ENCODE results near the gene CFAP57.

CFAP57 gene

DNA sequence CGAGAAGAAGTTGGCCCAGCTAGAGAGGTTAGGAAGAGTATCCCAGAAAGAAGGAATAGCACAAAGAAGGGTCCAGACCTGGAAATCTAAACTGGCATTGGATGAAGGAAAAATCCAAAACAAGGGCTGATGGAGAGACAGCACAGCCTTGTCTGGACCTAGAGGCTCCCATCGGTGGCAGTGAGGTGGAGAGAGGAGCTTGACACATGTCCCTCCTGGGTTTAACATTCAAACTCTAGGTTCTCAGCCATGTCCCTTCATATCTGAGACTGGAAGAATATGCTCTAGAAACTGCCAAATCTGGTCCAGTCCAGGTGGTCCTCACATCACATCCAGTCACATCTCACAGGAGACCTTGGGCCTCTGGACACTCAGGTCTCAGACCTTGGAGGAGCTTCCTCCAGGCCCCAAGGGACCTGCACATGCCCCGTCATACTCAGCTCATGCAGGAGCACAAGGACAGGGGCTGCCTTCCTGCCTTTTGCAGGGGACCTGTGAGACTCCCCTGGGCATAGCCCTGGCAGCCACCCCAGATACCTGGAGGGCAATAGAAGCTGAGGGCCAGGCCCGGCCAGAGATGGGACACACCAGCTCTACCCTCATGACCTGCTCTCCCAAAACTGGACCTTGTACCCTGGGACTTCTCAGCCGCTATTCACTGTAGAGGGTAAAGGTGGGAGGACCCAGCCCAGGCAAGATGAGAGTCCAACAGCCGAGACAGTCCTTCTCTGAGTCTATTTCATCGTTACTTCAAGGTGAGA lies 105.2 kb downstream of the CFAP57 start:
- DNase-seq (ENCODE audit: low spot score): no peak

DNA sequence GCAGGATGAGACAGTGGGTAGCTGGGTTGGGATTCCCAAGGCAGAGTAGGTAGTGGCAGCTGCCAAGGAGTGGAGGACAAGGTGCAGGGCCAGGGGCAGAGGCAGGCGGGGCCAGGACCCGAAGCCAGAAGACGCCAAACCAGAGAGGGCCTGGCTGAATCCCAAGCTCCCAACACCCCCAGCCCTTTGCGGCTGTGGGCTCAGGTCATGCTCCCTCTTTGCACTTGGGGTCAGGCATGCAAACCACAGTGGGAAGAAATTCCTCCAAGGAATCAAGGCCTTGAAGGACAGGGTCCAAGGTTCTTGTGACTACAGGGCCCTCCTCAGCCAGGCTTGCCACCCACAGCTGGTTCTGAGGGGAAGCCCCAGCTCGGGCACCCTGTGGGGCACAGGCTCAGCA lies 107.0 kb downstream of the CFAP57 start:
- no peak for DNase-seq (ENCODE audit: low spot score)

- DNase-seq (ENCODE audit: low spot score): no peak
These were observed 107.5 kb downstream of the CFAP57 start for GRCh38 chr1:43279666-43280065.

DNA sequence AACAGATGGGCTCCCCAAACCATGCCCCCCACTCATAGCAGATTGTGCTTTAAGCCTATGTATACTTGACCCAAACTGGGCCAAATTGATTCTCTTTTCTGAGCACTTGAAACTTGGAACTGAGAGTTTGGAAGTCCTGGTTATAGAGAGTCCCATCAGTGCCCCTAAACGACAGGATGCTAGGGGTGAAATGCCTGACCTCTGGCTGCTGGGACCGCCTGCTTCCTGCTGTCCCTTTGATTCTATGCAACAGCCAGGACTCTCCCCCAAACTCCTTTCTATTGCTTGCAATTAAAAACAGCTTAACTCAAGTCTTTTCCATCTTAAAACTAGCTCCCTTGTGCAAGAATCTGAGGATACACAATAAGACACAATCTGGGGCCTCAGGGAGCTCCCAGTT lies 108.6 kb downstream of the CFAP57 start:
- DNase-seq (ENCODE audit: low spot score): no peak

DNA sequence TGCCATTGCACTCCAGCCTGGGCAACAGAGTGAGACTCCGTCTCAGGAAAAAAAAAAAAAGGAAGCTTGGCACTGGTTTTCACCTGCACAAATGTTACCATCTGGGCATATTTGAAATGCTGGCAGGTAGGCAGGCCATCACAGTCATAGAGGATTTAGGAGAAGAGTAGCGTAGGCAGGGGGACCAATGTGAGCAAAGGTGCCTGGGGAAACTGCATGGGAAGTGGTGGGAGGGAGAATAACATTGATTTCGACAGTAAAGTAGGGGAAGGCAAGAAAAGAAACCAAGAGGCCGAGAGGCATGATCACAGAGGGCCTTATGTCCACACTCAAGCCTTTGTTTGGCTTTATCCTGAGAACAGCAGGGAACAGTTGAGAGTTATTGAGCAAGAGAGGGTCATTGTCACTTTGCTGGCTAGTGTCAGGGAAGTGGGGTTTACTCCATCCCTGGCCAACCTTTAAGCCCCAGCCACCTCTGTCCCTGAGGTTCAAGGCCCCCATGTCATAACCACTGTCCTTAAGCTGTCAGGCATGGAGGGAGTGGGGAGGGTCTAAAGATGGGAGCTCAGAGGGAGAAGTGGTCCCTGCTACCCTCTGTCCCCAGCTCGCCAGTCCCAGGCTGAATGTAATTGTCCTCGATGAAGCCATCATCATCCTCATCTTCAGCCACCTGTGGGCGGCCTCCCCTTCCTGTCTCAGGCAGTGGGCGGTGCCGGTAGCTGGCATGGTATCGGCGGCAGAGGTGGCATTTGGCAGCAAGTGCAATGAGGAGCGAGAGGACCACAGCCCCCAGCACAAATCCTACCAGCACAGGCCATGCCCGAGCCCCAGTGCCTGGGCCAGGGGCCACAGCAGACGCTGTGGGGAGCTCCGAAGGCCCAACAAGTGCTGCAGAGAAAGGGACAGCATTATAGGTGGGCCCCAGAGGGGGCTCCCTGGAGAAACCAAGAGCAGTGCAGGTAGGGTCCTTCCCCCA lies 110.4 kb downstream of the CFAP57 start:
- DNase-seq (ENCODE audit: low spot score): peak; percentile 77

DNA sequence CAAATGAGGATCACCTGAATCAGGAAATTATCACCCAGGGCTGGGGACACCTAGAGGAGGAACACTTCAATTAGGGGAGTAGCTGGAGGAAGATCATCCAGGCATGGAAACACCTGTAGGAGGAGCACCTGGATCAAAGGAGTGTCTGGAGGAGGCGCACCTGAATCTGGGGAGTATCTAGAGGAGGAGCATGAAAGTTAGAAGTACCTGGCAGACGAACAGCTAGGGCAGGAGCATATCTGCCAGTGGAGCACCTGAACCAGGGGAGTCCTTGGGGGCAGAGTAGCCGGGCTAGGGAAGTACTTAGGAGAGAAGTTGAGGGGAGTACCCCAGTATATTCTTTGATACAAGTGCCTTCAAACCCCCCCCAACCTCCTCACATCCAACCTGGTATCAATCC lies 111.9 kb downstream of the CFAP57 start:
- no peak for DNase-seq (ENCODE audit: low spot score)

DNA sequence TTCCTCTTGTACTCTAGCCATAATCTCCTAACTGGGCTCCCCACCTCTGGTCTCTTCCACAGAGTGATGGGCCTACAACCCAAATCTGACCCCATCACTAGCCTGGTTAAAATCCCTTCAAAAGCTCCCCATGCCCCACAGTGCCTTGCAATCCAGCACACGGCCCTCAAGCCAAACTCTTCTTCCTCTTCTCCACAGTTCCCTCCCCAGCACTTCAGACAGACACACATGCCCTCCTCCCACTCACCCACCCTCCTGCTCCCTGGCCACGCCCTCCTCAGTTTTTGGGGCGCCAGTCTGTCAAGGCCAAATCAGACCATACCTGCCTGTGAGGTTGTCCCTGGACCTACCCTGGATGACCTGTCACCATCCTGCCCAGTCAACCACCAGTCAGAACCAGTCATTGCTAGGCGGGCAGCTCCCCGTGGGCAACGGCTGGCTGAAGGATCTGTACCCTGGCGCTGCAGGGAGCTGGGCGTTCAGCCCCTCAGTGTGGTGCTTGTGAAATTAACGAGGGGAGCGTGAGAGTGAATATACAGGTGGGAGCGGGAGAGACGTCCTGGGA lies 112.5 kb downstream of the CFAP57 start:
- DNase-seq (ENCODE audit: low spot score): no peak

DNA sequence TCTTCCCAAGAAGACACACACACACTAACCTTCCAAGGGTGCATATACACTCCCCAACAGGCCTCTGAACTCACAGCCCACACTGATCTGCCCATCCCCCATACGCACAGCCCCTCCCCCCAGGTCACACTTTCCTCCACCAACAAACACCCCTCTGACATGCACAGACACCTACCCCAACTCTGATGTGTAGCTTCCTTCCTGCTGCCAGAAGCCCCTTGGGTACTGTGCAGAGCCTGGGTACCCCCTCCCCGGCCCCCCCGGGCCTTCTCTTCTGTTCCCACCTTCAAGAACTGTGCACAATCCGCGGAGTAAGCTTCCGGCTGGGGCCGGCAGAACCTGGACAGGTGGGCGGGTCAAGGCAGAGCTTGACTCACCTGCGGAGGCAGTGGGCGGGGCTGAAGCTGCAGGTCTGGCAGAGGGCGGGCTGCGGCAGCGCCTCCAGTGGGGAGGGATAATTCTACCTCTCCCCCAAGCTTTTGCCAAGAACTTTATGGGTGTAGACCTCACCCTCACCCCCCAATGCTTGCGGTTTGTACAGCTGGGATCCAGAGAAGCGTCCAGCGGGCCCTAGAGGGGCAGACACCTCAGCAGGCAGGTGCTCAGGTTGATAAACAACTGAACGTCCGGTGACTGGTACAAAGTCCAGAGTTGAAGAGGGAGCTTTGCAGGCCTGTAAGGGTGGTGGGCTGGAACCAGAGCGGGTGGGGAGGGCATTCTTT lies 113.3 kb downstream of the CFAP57 start, which contains the start of gene C1orf210:
C1orf210 (minus strand) TSS at position 313 of the 722 bp plus-strand sequence. CDS start 2,311 bp downstream, outside the sequence.
- peak; percentile 58 for DNase-seq (ENCODE audit: low spot score)

DNA sequence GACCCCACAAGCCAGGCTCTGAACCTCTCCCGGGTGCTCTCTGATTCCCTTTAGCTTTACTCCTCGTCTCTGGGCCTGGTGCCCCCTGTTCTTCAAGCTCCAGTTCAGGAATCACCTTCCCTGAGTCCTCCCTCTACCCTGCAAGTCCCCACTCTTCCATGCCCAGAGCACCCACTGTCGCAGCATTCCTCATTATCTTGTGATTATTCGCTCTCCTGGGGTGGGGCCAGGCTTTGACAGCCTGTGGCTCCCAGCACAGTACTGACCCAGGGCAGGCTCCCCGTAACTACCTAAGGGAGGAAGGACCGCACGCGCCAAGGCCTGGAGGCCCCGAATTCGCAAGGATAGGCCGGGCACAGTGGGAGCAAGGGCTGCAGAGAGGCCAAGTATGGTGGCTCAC lies 114.0 kb downstream of the CFAP57 start:
- no peak for DNase-seq (ENCODE audit: low spot score)

DNA sequence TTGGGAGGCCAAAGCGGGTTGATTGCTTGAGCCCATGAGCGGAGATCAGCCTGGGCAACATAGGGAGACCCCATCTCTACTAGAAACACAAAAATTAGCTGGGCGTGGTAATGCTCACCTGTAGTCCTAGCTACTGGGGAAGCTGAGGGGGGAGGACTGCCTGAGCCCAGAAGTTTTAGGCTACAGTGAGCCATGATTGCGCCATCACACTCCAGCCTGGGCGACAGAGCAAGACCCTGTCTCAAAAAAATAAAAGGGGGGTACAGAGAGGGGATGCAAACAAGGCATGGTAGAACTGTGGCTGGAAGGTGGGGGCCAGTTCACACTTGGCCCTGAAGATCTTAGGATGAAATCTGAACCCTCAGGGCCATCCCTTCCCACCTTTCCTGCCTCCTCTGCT lies 114.4 kb downstream of the CFAP57 start:
- no peak for DNase-seq (ENCODE audit: low spot score)

- DNase-seq (ENCODE audit: low spot score): no peak
These were observed 116.1 kb downstream of the CFAP57 start for GRCh38 chr1:43288058-43288784.

- DNase-seq (ENCODE audit: low spot score): no peak
These were observed 116.9 kb downstream of the CFAP57 start for GRCh38 chr1:43288785-43289706.

DNA sequence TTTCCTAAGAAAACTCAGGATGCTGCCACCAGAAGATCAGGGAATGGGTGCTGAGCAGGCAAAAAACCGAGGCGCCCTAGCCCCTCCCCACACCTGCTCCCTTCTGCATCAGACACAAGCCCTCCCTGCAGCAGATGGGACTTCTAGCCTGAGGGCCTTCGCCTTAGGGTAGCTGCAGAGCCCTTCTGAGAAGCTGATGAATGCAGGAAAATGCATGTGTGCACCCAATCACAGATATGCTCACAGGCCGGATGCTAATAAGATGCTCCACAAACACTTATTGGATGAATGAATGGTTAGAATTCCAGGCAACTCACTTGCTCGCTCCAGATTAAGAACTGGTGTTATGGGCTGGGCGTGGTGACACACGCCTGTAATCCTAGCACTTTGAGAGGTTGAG lies 120.1 kb downstream of the CFAP57 start:
- DNase-seq (ENCODE audit: low spot score): no peak

DNA sequence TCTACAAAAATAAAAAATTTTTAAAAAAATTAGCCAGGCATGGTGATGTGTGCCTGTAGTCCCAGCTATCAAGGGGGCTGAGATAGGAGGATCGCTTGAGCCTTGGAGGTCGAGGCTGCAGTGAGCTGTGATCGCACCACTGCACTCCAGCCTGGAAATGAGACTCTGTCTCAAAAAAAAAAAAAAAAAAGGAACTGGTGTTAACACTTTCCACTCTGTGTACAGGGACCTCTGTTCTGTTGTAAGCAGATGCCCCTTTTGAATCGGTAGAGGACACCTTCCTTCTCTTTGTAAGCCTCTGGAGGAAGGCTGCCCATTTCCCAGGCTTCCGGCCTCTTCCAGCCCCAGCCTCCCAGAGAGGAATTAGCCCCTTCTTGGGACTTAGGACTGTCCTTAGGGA lies 120.5 kb downstream of the CFAP57 start:
- DNase-seq (ENCODE audit: low spot score): no peak

- DNase-seq (ENCODE audit: low spot score): no peak
These were observed 121.0 kb downstream of the CFAP57 start for GRCh38 chr1:43293176-43293575.

GRCh38 chr1:43293896-43294760 lies 122.0 kb downstream of the CFAP57 start:
- no peak for DNase-seq (ENCODE audit: low spot score)

GRCh38 chr1:43294761-43295160 lies 122.6 kb downstream of the CFAP57 start:
- no peak for DNase-seq (ENCODE audit: low spot score)

GRCh38 chr1:43296207-43296606 lies 124.1 kb downstream of the CFAP57 start:
- DNase-seq (ENCODE audit: low spot score): no peak

GRCh38 chr1:43298055-43298454 lies 125.9 kb downstream of the CFAP57 start:
- DNase-seq (ENCODE audit: low spot score): no peak

Data from HuH-7 (cell line).